ENCODE data around the gene MSH5.

DNA sequence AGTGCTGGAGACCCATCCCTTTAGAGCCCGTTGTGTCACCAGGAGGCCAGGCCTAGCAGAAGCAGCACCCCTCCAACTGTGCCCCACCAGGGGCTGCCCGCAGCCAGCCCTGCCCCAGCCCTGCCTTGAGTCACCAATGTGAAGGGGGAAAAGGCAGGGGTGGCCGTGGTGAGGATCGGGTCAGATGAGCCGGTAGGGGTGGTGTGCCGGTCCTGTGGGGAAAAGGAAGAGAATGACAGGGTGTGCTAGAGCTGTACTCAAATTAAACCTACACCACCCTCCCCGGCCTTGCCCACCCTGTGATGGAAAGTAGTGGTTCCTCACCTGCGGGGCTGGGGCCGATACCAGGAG, 25.7 kb downstream of the MSH5 start:
- no peak for TF ChIP-seq CTCF (conservative IDR thresholded peaks at IDR 0.05)
- no peak for TF ChIP-seq ZFX (IDR thresholded peaks at IDR 0.05)

Data from C4-2B (cell line).